Calu3 (cell line): ENCODE results near the gene ODAPH. TPM values are rescaled to one million over a fixed set of nuclear protein-coding genes. Genes with fewer than 3 reads are reported as not detected.
"Not testable (repeated sequence)": the region's sequence is repeated elsewhere in the genome, so short reads cannot be mapped to it uniquely, and the experiment has no call there.

ENCODE experiments used
- BruUV-seq: library from RNA; stranded (reverse); fragments of 400-500 nt; replicated peaks from 2 replicates; lab custom pipeline; 2021; lab: Mats Ljungman, UMichigan
- CTCF ChIA-PET: fragments of 300-600 bp; sonication (Branson Sonifier 250); formaldehyde crosslinking; loops from one replicate; lab custom pipeline; 2022; ENCODE audit warnings: antibody characterized with exemption; lab: Charles Lee
- DNase-seq: peaks from one replicate; pipeline ENCODE4 v3.0.0; 2022
- H3K27ac Mint-ChIP-seq: one replicate; pipeline ENCODE4 v1.8.0; 2022; ENCODE audit warnings: mixed read lengths; ENCODE audit not compliant: unreplicated experiment
- H3K27me3 Mint-ChIP-seq: one replicate; pipeline ENCODE4 v1.8.0; 2022; ENCODE audit warnings: mixed read lengths; ENCODE audit not compliant: unreplicated experiment
- H3K36me3 Mint-ChIP-seq: one replicate; pipeline ENCODE4 v1.8.0; 2022; ENCODE audit warnings: mild to moderate bottlenecking, moderate library complexity, mixed read lengths; ENCODE audit not compliant: insufficient read depth, unreplicated experiment
- H3K4me1 Mint-ChIP-seq: one replicate; pipeline ENCODE4 v1.8.0; 2022; ENCODE audit warnings: mild to moderate bottlenecking, low read depth, mixed read lengths; ENCODE audit not compliant: unreplicated experiment
- H3K4me3 Mint-ChIP-seq: one replicate; pipeline ENCODE4 v1.8.0; 2022; ENCODE audit warnings: mild to moderate bottlenecking, low read depth, moderate library complexity, mixed read lengths; ENCODE audit not compliant: unreplicated experiment
- H3K9me3 Mint-ChIP-seq: one replicate; pipeline ENCODE4 v1.8.0; 2022; ENCODE audit warnings: low read depth, mixed read lengths; ENCODE audit not compliant: unreplicated experiment
- intact Hi-C: fragments of 100-400 bp; cut with micrococcal nuclease; formaldehyde crosslinking; loops from one replicate; pipeline ENCODE4 v1.10.0; 2022; ENCODE audit not compliant: unreplicated experiment
- total RNA-seq: library from RNA; stranded (reverse); gene quantifications from 2 replicates; pipeline ENCODE4 v1.2.3, GENCODE V29; 2022
- TF ChIP-seq, protein P1 (sequence below): fragments of 200-600 bp; IDR thresholded peaks from one replicate; pipeline ENCODE4 v1.8.0; 2022; ENCODE audit warnings: antibody characterized with exemption; ENCODE audit not compliant: unreplicated experiment

ODAPH gene
- total RNA-seq, 1 experiment from 2014 or later: not detected

DNA sequence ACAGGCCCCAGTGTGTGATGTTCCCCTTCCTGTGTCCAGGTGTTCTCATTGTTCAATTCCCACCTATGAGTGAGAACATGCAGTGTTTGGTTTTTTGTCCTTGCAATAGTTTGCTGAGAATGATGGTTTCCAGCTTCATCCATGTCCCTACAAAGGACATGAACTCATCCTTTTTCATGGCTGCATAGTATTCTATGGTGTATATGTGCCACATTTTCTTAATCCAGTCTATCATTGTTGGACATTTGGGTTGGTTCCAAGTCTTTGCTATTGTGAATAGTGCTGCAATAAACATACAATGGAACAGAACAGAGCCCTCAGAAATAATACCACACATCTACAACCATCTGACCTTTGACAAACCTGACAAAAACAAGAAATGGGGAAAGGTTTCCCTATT lies 21.9 kb upstream of the ODAPH start:
- CTCF ChIA-PET, H3K9me3 Mint-ChIP-seq, H3K27ac Mint-ChIP-seq, H3K4me3 Mint-ChIP-seq, H3K4me1 Mint-ChIP-seq, DNase-seq, BruUV-seq, intact Hi-C loops, H3K27me3 Mint-ChIP-seq: not testable (repeated sequence)
- peaks cover 13% of the 10 kb centered on the region for H3K36me3 Mint-ChIP-seq

DNA sequence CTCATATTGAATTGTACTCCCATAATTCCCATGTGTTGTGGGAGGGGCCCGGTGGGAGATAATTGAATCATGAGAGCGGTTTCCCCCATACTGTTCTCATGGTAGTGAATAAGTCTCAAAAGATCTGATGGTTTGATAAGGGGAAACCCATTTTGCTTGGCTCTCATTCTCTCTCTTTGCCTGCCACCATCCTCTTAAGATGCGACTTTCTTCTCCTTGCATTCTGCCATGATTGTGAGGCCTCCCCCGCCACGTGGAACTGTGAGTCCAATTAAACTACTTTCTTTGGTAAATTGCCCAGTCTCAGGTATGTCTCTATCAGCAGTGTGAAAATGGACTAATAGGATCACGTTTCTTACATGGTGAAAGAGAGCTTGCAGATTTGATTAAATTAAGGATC lies 18.6 kb upstream of the ODAPH start:
- H3K4me1 Mint-ChIP-seq, H3K4me3 Mint-ChIP-seq, H3K36me3 Mint-ChIP-seq, BruUV-seq, intact Hi-C loops, CTCF ChIA-PET, H3K27ac Mint-ChIP-seq, H3K27me3 Mint-ChIP-seq, DNase-seq, H3K9me3 Mint-ChIP-seq: not testable (repeated sequence)

DNA sequence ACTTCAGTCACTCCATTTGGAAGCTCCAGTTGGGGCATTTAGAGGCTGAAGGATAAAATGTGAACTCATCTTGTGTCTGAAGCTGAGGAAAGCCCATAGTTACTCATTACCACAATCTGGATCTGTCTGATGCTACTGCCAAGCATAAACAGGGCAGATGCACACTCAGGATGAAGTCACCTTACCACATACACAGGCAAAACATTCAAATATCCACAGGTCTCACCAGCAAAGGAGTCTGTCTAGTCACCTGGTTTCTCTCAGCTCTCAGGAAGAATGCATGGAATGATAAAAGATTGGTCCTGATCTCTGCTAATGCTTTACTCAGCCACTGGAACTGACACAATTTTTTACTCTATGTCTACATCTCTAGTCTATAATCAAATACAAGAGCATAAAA lies 13.0 kb upstream of the ODAPH start:
- H3K27ac Mint-ChIP-seq: no peak overlapping the region
- CTCF ChIA-PET: interaction anchor here (1.0 kb wide), 1 partner anchor 13 kb away, joined by 3 read pairs; the partner anchor contains the start of gene ODAPH
- TF ChIP-seq, protein P1, sequence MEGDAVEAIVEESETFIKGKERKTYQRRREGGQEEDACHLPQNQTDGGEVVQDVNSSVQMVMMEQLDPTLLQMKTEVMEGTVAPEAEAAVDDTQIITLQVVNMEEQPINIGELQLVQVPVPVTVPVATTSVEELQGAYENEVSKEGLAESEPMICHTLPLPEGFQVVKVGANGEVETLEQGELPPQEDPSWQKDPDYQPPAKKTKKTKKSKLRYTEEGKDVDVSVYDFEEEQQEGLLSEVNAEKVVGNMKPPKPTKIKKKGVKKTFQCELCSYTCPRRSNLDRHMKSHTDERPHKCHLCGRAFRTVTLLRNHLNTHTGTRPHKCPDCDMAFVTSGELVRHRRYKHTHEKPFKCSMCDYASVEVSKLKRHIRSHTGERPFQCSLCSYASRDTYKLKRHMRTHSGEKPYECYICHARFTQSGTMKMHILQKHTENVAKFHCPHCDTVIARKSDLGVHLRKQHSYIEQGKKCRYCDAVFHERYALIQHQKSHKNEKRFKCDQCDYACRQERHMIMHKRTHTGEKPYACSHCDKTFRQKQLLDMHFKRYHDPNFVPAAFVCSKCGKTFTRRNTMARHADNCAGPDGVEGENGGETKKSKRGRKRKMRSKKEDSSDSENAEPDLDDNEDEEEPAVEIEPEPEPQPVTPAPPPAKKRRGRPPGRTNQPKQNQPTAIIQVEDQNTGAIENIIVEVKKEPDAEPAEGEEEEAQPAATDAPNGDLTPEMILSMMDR: no peak
- H3K4me1 Mint-ChIP-seq: no peaks in the 10 kb centered on the region
- no peak overlapping the region for H3K4me3 Mint-ChIP-seq
- no TSS peak for BruUV-seq
- no peaks in the 10 kb centered on the region for H3K9me3 Mint-ChIP-seq
- no peaks in the 10 kb centered on the region for H3K27me3 Mint-ChIP-seq
- no peak for DNase-seq
- no peaks in the 10 kb centered on the region for H3K36me3 Mint-ChIP-seq
- intact Hi-C loops: no loop called here

DNA sequence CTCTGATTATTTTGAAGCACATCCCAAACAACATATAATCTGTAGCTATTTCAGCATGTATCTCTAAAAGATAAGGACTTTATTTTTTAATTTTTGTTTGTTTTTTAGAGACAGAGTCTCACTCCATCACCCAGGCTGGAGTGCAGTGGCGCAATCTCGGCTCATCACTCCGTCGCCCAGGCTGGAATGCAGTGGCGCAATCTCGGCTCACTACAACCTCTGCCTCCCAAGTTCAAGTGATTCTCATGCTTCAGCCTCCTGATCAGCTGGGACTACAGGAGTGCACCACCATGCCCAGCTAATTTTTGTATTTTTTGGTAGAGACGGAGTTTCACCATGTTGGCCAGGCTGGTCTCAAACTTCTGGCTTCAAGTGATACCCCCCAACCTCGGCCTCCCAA lies 11.6 kb upstream of the ODAPH start:
- H3K36me3 Mint-ChIP-seq, intact Hi-C loops, H3K27me3 Mint-ChIP-seq, H3K4me1 Mint-ChIP-seq, H3K9me3 Mint-ChIP-seq, BruUV-seq, DNase-seq, H3K27ac Mint-ChIP-seq, H3K4me3 Mint-ChIP-seq, CTCF ChIA-PET: not testable (repeated sequence)

DNA sequence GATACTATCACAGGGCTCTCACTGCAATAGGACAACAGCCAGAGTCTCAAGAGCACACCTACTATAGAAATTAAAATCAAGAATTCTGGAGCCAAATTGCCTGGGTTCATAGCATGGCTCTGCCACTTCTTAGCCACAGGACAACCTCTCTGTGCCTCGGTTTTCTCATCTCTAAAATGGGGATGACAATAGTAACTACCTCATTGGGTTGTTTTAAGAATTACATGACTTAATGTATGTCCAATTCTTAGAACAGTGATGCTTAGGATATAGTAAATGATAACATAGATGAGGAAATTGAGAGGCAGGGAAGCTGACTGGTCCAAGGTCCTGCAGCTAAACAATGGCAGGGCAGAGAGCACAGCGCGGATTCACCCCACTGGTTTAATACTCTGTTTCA lies 11.0 kb upstream of the ODAPH start:
- CTCF ChIA-PET: no interaction called here
- Mint-ChIP-seq H3K27me3 (no peaks in the 10 kb centered on the region), H3K4me1 (peaks cover 10% of the 10 kb centered on the region), H3K4me3 (no peak overlapping the region), H3K36me3 (no peaks in the 10 kb centered on the region), H3K9me3 (no peaks in the 10 kb centered on the region), H3K27ac (no peak overlapping the region)
- no TSS peak for BruUV-seq
- TF ChIP-seq, protein P1: no peak
- DNase-seq: no peak
- intact Hi-C loops: no loop called here

DNA sequence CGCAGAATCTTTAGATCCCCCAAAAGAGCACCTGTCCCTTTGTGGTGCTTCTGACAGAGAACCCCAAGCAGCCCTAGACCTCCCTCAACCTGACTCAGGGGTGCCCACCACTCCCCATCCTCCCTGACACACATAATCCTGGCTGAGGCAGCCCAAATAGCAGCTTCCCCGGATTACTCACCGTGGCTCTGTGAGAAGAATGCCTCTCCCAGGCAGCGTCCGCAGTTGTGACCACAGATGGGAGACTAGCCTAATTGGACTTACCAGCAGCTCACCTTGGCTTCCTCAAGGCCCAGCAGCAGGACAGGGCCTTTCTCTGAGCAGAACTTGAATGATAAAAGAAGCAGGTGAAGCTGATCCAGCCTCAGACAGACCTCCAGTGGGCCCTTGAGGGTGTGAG lies 10.3 kb upstream of the ODAPH start:
- TF ChIP-seq, protein P1: no peak
- Mint-ChIP-seq H3K27me3 (no peaks in the 10 kb centered on the region), H3K36me3 (no peaks in the 10 kb centered on the region), H3K4me3 (no peak overlapping the region), H3K9me3 (no peaks in the 10 kb centered on the region), H3K27ac (no peak overlapping the region), H3K4me1 (peaks cover 10% of the 10 kb centered on the region)
- DNase-seq: no peak
- CTCF ChIA-PET: no interaction called here
- intact Hi-C loops: no loop called here
- BruUV-seq: no TSS peak
